Right atrium auricular region (tissue), 2 donors: ENCODE results near the gene SIGLEC9. TPM values are rescaled to one million over a fixed set of nuclear protein-coding genes. Genes with fewer than 3 reads are reported as not detected.

Experiments used
- DNase-seq: peaks from one replicate; pipeline ENCODE4 v3.0.0-alpha.2; 2019; ENCODE audit warnings: low spot score
- H3K27ac ChIP-seq, 2 donors: fragments of 200-600 bp; sonication (generic); 1 replicate in 1 of 2; 2 replicates in 1 of 2; pipeline ENCODE4 v1.5.1; 2016 to 2019
- H3K27me3 ChIP-seq, 2 donors: fragments of 200-600 bp; sonication (generic); one replicate each; pipeline versions ENCODE4 v1.5.1 to v1.6.0; 2017 to 2019
- H3K36me3 ChIP-seq: fragments of 200-600 bp; sonication (generic); one replicate; pipeline ENCODE4 v1.5.1; 2016
- H3K4me1 ChIP-seq, 2 donors: fragments of 200-600 bp; sonication (generic); one replicate each; pipeline versions ENCODE4 v1.5.1 to v1.6.0; 2017 to 2019
- H3K4me3 ChIP-seq, 2 donors: fragments of 200-600 bp; sonication (generic); 1 replicate in 1 of 2; 2 replicates in 1 of 2; pipeline ENCODE4 v1.5.1; 2017 to 2019; ENCODE audit warnings: mild to moderate bottlenecking in 1 of 2, moderate library complexity in 1 of 2
- H3K9me3 ChIP-seq, 2 donors: fragments of 200-600 bp; sonication (generic); one replicate each; pipeline ENCODE4 v1.5.1; 2019
- total RNA-seq, 2 donors: library from RNA; depleted of rRNA; stranded (reverse); fragments of >200 nt; gene quantifications; one replicate each; pipeline ENCODE4 v1.1.0, GENCODE V29; 2016
- TF ChIP-seq, protein P1 (sequence below), 2 donors: fragments of 200-600 bp; sonication (generic); IDR thresholded peaks; one replicate each; pipeline ENCODE4 v1.5.1; 2019; ENCODE audit warnings: antibody characterized with exemption in 2 of 2

The SIGLEC9 gene
- total RNA-seq, 2 donors from 2014 or later: 1.5 to 7.4 TPM

- no peaks in the 10 kb centered on the region for H3K9me3 ChIP-seq
- no peaks in the 10 kb centered on the region for H3K4me1 ChIP-seq
- H3K27me3 ChIP-seq: no peaks in the 10 kb centered on the region
- H3K4me3 ChIP-seq: no peak overlapping the region
- H3K27ac ChIP-seq: no peak overlapping the region
- TF ChIP-seq, protein P1, sequence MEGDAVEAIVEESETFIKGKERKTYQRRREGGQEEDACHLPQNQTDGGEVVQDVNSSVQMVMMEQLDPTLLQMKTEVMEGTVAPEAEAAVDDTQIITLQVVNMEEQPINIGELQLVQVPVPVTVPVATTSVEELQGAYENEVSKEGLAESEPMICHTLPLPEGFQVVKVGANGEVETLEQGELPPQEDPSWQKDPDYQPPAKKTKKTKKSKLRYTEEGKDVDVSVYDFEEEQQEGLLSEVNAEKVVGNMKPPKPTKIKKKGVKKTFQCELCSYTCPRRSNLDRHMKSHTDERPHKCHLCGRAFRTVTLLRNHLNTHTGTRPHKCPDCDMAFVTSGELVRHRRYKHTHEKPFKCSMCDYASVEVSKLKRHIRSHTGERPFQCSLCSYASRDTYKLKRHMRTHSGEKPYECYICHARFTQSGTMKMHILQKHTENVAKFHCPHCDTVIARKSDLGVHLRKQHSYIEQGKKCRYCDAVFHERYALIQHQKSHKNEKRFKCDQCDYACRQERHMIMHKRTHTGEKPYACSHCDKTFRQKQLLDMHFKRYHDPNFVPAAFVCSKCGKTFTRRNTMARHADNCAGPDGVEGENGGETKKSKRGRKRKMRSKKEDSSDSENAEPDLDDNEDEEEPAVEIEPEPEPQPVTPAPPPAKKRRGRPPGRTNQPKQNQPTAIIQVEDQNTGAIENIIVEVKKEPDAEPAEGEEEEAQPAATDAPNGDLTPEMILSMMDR (IDR thresholded peaks at IDR 0.05): no peak
- no peak for DNase-seq
- H3K36me3 ChIP-seq: no peaks in the 10 kb centered on the region
Observed at GRCh38 chr19:51143486-51143885, 18.8 kb downstream of the SIGLEC9 start.

DNA sequence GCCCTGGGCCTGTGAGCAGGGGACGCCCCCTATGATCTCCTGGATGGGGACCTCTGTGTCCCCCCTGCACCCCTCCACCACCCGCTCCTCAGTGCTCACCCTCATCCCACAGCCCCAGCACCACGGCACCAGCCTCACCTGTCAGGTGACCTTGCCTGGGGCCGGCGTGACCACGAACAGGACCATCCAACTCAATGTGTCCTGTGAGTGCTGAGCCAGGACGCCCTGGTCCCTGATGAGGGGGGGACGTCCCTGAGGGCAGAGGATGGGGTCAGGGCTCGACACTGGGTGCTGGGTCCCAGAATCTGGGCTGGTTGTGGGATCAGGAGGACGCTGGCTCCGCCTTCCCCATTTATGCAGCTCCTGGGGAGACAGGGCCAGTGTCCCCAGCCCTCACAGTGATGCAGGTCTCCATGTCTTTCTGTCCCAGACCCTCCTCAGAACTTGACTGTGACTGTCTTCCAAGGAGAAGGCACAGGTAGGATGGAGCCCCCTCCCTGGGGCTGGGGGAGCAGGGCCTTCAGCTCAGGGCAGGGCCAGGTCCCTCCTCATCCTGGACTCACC is 19.9 kb downstream of the SIGLEC9 start:
- Histone ChIP-seq H3K4me1 (no peaks in the 10 kb centered on the region), H3K27ac (no peak overlapping the region), H3K9me3 (no peaks in the 10 kb centered on the region), H3K27me3 (no peaks in the 10 kb centered on the region), H3K36me3 (no peaks in the 10 kb centered on the region), H3K4me3 (no peak overlapping the region)
- TF ChIP-seq, protein P1 (IDR thresholded peaks at IDR 0.05): no peak
- no peak for DNase-seq

GRCh38 chr19:51145916-51146493 is 21.3 kb downstream of the SIGLEC9 start:
- no peak overlapping the region for H3K4me3 ChIP-seq
- no peak overlapping the region for H3K27ac ChIP-seq
- no peaks in the 10 kb centered on the region for H3K4me1 ChIP-seq
- H3K36me3 ChIP-seq: no peaks in the 10 kb centered on the region
- H3K9me3 ChIP-seq: no peaks in the 10 kb centered on the region
- TF ChIP-seq, protein P1 (IDR thresholded peaks at IDR 0.05): no peak
- no peaks in the 10 kb centered on the region for H3K27me3 ChIP-seq
- no peak for DNase-seq

GRCh38 chr19:51146751-51147150 is 22.0 kb downstream of the SIGLEC9 start:
- TF ChIP-seq, protein P1 (IDR thresholded peaks at IDR 0.05): no peak
- Histone ChIP-seq H3K27me3 (no peaks in the 10 kb centered on the region), H3K4me3 (no peak overlapping the region), H3K4me1 (no peaks in the 10 kb centered on the region), H3K27ac (no peak overlapping the region), H3K36me3 (no peaks in the 10 kb centered on the region), H3K9me3 (no peaks in the 10 kb centered on the region)
- DNase-seq: no peak

GRCh38 chr19:51147663-51148062 is 23.0 kb downstream of the SIGLEC9 start:
- DNase-seq: no peak
- Histone ChIP-seq H3K4me1 (no peaks in the 10 kb centered on the region), H3K27me3 (no peaks in the 10 kb centered on the region), H3K4me3 (no peak overlapping the region), H3K36me3 (no peaks in the 10 kb centered on the region), H3K9me3 (no peaks in the 10 kb centered on the region), H3K27ac (no peak overlapping the region)
- TF ChIP-seq, protein P1 (IDR thresholded peaks at IDR 0.05): no peak

DNA sequence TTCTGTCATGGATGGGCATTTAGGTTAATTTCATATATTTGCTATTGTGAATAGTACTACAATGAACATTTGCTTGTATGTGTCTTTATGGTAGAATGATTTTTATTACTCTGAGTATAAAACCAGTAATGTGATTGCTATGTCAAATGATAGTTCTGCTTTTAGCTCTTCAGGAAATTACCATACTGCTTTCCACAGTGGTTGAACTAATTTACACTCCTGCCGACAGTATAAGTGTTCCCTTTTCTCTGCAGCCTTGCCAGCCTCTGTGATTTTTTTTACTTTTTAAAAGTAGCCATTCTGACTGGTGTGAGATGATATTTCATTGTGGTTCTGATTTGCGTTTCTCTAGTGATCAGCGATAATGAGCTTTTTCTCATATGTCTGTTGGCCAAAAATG is 23.9 kb downstream of the SIGLEC9 start:
- TF ChIP-seq, protein P1 (IDR thresholded peaks at IDR 0.05): no peak
- no peak overlapping the region for H3K4me3 ChIP-seq
- no peaks in the 10 kb centered on the region for H3K4me1 ChIP-seq

More for the DNA sequence above, 23.9 kb downstream of the SIGLEC9 start:
- no peaks in the 10 kb centered on the region for H3K27me3 ChIP-seq
- no peaks in the 10 kb centered on the region for H3K36me3 ChIP-seq
- no peak for DNase-seq
- H3K27ac ChIP-seq: no peak overlapping the region
- H3K9me3 ChIP-seq: no peaks in the 10 kb centered on the region
